Cardiac fibroblast (primary cell): Measurements from ENCODE around the gene MXI1.
A peak's percentile ranks its signal among the peaks of the same experiment; 100 is the strongest.

ENCODE experiments used
- DNase-seq, 2 donors: peaks; one replicate each; pipeline versions ENCODE4 v3.0.0 to v3.0.0-alpha.2; 2010; ENCODE audit warnings: low read depth in 2 of 2
- H3K4me3 ChIP-seq, 2 donors: replicated peaks in 1 of 2; 1 replicate in 1 of 2; 2 replicates in 1 of 2; pipeline ENCODE4 v1.5.1; 2011; ENCODE audit warnings: low read depth in 2 of 2, low read length in 2 of 2, mild to moderate bottlenecking in 2 of 2, moderate library complexity in 1 of 2
- CTCF ChIP-seq: IDR thresholded peaks from one replicate; pipeline ENCODE4 v1.5.1; 2011; ENCODE audit warnings: low read depth, mild to moderate bottlenecking, low read length, inconsistent platforms

The MXI1 gene

GRCh38 chr10:110304394-110304779 lies 97.0 kb downstream of the MXI1 start:
- no peak for TF ChIP-seq CTCF

GRCh38 chr10:110304780-110305421 lies 97.5 kb downstream of the MXI1 start, which contains the start of gene SMNDC1:
Gene SMNDC1 (minus strand): TSS chr10:110304920. CDS start chr10:110303587, 1,333 bp downstream.
- H3K4me3 ChIP-seq = peak within 1 kb of the TSS; percentile 82 to 84
- peak; percentile 99 for DNase-seq
- no peak for TF ChIP-seq CTCF

More at GRCh38 chr10:110304394-110304779, 97.0 kb downstream of the MXI1 start:
- peak in 1 of 2 donors; percentile 33 for DNase-seq
- H3K4me3 ChIP-seq = peak overlapping the region; percentile 82 to 84

GRCh38 chr10:110305767-110306451 lies 98.5 kb downstream of the MXI1 start:
- H3K4me3 ChIP-seq = no peak overlapping the region
- TF ChIP-seq CTCF = peak; percentile 65
- DNase-seq = peak; percentile 92 to 96

DNA sequence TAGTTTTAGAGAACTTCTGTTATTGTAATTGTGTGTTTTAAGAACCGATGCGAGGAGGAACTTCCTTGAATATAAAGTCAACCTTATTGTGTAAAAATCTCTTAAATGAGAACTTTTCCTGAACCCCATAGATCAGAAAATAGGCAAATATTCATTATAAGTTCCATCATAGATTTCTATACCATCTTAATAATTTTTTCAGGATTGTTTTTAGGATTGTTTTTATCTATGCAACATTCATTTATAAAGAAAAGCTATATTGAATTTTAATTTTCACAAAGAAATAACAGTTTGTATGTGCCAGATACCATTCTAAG lies 99.0 kb downstream of the MXI1 start:
- no peak for DNase-seq
- H3K4me3 ChIP-seq = no peak overlapping the region
- TF ChIP-seq CTCF = no peak

DNA sequence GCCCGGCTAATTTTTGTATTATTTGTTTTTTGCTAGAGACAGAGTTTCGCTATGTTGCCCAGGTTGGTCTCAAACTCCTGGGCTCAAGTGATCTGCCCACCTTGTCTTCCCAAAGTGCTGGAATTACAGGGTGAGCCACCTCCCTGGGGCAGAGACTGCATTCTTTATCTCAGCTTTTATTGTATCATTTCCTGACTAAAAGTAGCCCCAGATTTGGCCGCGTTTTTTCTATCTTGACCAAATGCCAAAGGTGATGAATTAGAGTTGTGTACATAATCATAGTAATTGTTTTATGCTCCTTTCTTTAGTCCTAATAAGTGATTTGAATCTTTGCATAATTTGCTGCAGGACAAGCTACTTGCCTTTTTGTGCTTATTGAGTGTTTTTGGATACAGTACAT lies 100.4 kb downstream of the MXI1 start:
- no peak overlapping the region for H3K4me3 ChIP-seq
- TF ChIP-seq CTCF = no peak
- peak; percentile 45 for DNase-seq

DNA sequence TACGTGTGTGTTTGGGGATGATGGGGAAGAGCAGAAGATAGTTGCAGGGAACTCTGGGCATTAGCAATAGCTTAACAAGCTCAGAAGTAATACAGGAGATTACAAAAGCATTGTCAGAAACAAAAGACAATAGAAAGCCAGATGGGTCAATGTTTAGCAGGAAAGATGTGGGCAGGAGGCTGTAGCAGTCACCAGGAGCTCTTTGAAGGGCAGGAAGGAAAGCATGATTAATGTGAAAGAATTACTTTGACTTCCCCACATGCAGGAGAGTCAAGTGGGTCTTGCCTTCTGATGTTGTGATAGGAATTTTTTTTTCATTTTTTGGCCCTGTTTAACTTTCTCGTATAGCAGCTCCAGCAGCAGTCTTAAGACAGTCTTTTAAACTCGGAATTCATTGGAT lies 103.3 kb downstream of the MXI1 start:
- H3K4me3 ChIP-seq = no peak overlapping the region
- DNase-seq = peak in 1 of 2 donors; percentile 53
- no peak for TF ChIP-seq CTCF
